D721Med (cell line): Measurements from ENCODE around the gene BTBD1.

Source experiments
- DNase-seq: peaks from one replicate; pipeline ENCODE4 v3.0.0; 2011; ENCODE audit warnings: low spot score; ENCODE audit not compliant: insufficient read length
- FAIRE-seq: peaks from 2 replicates; lab custom pipeline; 2011; peaks lifted over from hg19 to GRCh38; lab: Jason Lieb, UNC
- TF ChIP-seq, protein P1 (sequence below): IDR thresholded peaks from 2 replicates; pipeline ENCODE4 v1.5.1; 2012; ENCODE audit warnings: mild to moderate bottlenecking, control low read depth; ENCODE audit not compliant: insufficient read depth; ENCODE audit errors: missing control alignments

BTBD1 gene

DNA sequence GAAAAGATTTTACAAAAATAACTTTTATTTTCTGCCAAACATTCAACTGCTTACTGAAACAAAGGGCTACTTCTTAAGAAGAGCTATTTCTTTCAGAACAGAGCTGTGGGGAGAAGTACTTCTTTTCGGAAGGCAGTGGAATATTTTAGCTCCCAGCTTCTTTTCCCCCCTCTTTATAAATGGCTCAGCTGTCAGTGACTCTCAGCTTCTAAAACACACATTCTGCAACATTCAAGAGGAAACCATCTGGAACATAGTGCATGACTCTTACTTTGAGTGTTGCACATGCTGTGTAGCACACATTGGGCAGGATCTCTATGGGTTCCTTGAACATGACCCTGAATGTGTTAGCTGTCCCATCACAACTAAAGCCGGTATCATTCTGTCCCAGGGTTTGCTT, 48.6 kb downstream of the BTBD1 start:
- FAIRE-seq = no peak
- TF ChIP-seq, protein P1, sequence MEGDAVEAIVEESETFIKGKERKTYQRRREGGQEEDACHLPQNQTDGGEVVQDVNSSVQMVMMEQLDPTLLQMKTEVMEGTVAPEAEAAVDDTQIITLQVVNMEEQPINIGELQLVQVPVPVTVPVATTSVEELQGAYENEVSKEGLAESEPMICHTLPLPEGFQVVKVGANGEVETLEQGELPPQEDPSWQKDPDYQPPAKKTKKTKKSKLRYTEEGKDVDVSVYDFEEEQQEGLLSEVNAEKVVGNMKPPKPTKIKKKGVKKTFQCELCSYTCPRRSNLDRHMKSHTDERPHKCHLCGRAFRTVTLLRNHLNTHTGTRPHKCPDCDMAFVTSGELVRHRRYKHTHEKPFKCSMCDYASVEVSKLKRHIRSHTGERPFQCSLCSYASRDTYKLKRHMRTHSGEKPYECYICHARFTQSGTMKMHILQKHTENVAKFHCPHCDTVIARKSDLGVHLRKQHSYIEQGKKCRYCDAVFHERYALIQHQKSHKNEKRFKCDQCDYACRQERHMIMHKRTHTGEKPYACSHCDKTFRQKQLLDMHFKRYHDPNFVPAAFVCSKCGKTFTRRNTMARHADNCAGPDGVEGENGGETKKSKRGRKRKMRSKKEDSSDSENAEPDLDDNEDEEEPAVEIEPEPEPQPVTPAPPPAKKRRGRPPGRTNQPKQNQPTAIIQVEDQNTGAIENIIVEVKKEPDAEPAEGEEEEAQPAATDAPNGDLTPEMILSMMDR = no peak

GRCh38 chr15:83016906-83017305, 50.1 kb downstream of the BTBD1 start:
- DNase-seq (no peak), FAIRE-seq (no peak)
- TF ChIP-seq, protein P1 = no peak

More for the DNA sequence above, 48.6 kb downstream of the BTBD1 start:
- DNase-seq = no peak

GRCh38 chr15:83015361-83015760, 51.7 kb downstream of the BTBD1 start:
- no peak for DNase-seq
- no peak for FAIRE-seq
- TF ChIP-seq, protein P1 = no peak

DNA sequence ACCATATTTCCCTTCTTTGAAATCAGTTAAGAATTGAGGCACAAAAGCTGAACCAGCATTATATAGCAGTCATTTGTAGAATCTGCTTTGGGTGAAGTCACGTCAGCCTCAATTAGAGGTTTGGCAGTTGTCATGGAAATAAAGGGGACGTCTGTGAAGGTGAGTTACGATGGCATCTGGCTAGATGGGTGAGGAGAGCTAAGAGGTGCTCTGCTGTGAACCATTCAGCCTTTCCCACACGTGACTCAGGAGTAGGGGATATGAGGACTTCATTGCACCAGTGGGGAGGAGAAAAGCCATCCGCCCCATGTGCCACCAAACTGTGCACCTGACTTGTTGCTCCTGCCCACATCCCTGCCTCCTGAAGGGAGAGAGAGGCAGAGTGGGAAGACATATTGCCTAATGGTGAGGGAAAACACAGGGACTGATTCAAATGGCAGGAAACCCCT, 52.8 kb downstream of the BTBD1 start:
- FAIRE-seq (no peak), DNase-seq (no peak)
- TF ChIP-seq, protein P1 = no peak

GRCh38 chr15:83012636-83013035, 54.4 kb downstream of the BTBD1 start:
- FAIRE-seq (no peak), DNase-seq (no peak)
- TF ChIP-seq, protein P1 = no peak

GRCh38 chr15:83012076-83012426, 55.0 kb downstream of the BTBD1 start:
- TF ChIP-seq, protein P1 = no peak
- no peak for FAIRE-seq
- DNase-seq = no peak

DNA sequence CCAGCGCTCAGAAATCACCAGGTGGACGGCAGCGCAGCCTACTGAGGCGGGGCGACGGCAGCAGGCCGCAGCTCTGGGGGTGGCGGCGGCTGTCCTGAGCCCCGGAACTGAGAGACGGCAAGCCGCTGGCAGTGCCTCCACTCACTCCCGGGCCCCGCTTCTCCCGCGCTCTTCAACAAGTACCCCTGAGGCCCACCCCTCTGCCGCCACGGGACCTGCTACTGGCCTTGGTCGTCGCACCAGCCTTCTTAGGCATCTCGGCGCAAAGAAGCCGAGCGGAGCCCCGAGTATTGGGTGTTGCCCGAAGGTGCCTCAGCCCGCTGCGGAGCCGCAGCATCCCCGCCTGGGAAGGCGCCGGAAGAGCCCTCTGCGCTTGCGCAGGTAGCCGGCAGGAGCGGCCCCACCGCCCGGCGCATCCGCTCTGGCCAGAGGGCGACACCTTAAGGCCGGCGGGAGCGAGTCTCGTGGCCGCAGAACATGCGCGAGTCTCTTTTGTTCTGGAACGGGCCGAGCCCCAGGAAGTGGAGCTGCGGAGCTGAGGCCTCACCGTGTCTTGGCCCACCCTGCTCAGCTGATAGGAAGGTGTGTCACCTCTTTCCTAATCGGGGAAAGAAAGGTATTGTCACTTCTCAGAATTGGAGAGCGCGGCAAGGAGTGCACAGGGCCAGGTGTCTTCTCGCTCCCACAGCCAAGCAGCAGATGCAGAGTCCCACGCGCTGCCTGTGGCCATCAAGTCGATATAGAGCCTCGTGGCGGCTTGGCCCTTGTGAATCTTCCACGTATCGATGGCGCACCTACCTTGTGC, 55.6 kb downstream of the BTBD1 start, which contains the start of gene C15orf40:
Gene C15orf40, minus strand, starts transcription at position 369 of the 805 bp plus-strand sequence. Its CDS starts 32 bp downstream, at position 337.
- TF ChIP-seq, protein P1 = peak; percentile 82
- no peak for FAIRE-seq
- DNase-seq = peak; percentile 72
